Measurements from ENCODE around the gene TMEM255B.
"Not testable (repeated sequence)": the region's sequence is repeated elsewhere in the genome, so short reads cannot be mapped to it uniquely, and the experiment has no call there.

The TMEM255B gene

DNA sequence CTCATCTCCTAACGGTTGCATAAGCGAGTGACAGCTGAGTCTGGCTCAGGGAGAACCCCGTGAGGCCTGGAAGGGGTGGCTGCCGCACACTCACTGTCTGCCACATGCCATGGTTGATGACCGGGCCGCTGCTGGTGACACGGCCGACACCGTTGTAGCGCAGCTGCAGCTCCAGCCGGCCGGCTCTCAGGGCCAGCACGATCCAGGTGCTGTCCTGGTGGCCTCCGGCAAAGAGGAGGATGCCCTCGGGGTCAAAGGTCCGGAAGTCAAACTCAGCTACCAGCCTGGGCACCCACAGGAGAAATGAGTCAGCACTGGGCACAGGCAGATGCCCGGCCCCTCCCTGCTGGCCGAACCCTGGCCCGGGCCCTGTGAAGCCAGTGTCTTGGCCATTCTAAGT, 73.2 kb downstream of the TMEM255B start:
- no peak for ATAC-seq (replicated peaks; ENCODE audit: extremely low read depth, poor library complexity, severe bottlenecking)
- no peak for DNase-seq (ENCODE audit: low spot score in 2 of 2)
- Mint-ChIP-seq H3K27me3 (no peaks in the 10 kb centered on the region), H3K4me1 (peaks cover 2% of the 10 kb centered on the region), H3K36me3 (ENCODE audit: insufficient read depth) (peaks cover 2% of the 10 kb centered on the region), H3K4me3 (no peak overlapping the region), H3K9me3 (no peaks in the 10 kb centered on the region), H3K27ac (ENCODE audit: low read depth) (no peak overlapping the region)

DNA sequence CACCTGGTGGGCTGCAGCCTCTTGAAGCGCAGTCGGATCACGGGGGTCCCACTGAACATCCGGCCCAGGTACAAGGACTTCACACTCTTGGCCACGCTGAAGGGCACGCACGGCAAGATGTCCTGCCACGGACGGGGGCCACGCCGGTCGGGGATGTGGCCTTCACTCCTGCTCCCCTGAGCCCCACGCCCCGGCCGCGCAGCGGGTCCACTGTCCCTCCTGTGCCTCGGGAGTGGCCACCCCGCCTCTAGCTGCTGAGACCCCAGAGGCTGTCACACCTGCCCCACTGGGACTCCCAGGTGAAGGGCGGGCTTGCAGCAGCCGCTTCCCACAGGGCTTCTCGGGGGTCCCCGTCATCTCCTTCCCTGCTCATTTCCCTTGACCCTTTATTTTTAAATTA, 73.6 kb downstream of the TMEM255B start:
- ATAC-seq (replicated peaks; ENCODE audit: extremely low read depth, poor library complexity, severe bottlenecking): no peak
- Mint-ChIP-seq H3K4me3 (no peak overlapping the region), H3K27ac (ENCODE audit: low read depth) (no peak overlapping the region), H3K9me3 (no peaks in the 10 kb centered on the region), H3K36me3 (ENCODE audit: insufficient read depth) (peaks cover 2% of the 10 kb centered on the region), H3K27me3 (no peaks in the 10 kb centered on the region), H3K4me1 (peaks cover 6% of the 10 kb centered on the region)
- no peak for DNase-seq (ENCODE audit: low spot score in 2 of 2)

DNA sequence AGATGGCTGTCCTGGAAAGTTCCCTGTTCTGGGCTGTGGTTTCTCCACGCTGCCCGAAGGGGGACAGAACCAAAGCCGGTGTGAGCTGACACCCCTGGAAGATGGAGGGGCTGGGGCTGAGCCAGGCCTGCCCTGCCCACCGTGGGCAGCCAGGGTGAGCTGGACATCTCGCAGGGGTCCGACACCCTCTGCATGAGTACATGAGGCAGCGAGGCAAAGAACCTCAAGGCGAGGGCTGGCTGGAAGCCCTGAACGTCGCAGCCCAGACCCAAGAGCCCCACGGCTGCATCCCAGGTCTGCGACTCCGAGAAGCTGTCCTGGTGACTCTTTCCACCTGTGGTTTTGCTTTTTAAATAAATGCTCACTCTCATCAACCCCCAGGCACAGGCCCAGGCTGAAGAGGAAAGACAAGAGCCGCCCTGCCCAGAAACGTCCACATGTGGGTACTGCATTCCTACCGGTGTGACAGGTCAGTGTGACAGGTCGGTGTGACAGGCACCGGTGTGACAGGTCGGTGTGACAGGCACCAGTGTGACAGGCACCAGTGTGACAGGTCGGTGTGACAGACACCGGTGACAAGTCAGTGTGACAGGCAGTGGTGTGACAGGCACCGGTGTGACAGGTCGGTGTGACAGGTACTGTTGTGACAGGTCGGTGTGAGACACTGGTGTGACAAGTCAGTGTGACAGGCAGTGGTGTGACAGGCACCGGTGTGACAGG, 74.2 kb downstream of the TMEM255B start:
- H3K4me3 Mint-ChIP-seq: no peak overlapping the region
- H3K36me3 Mint-ChIP-seq (ENCODE audit: insufficient read depth): peaks cover 2% of the 10 kb centered on the region
- no peak overlapping the region for H3K27ac Mint-ChIP-seq (ENCODE audit: low read depth)
- DNase-seq (ENCODE audit: low spot score in 2 of 2) (no peak), ATAC-seq (replicated peaks; ENCODE audit: extremely low read depth, poor library complexity, severe bottlenecking) (no peak)
- no peaks in the 10 kb centered on the region for H3K9me3 Mint-ChIP-seq
- H3K4me1 Mint-ChIP-seq: peaks cover 9% of the 10 kb centered on the region
- no peaks in the 10 kb centered on the region for H3K27me3 Mint-ChIP-seq

DNA sequence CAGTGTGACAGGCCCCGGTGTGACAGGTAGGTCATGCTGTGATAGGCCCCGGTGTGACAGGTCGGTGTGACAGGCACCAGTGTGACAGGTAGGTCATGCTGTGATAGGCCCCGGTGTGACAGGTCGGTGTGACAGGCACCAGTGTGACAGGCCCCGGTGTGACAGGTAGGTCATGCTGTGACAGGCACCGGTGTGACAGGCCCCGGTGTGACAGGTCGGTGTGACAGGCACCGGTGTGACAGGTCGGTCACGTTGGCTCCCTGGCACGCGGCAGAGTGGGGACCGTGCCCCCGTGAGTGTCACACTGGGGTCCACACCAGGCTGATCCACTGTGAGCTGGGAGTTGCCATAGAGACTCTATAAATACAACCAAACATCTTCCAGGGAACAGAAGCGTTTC, 75.0 kb downstream of the TMEM255B start:
- DNase-seq (ENCODE audit: low spot score in 2 of 2); H3K4me3 Mint-ChIP-seq; H3K36me3 Mint-ChIP-seq (ENCODE audit: insufficient read depth); H3K9me3 Mint-ChIP-seq; H3K27me3 Mint-ChIP-seq; H3K4me1 Mint-ChIP-seq; H3K27ac Mint-ChIP-seq (ENCODE audit: low read depth); ATAC-seq (replicated peaks; ENCODE audit: extremely low read depth, poor library complexity, severe bottlenecking): not testable (repeated sequence)

DNA sequence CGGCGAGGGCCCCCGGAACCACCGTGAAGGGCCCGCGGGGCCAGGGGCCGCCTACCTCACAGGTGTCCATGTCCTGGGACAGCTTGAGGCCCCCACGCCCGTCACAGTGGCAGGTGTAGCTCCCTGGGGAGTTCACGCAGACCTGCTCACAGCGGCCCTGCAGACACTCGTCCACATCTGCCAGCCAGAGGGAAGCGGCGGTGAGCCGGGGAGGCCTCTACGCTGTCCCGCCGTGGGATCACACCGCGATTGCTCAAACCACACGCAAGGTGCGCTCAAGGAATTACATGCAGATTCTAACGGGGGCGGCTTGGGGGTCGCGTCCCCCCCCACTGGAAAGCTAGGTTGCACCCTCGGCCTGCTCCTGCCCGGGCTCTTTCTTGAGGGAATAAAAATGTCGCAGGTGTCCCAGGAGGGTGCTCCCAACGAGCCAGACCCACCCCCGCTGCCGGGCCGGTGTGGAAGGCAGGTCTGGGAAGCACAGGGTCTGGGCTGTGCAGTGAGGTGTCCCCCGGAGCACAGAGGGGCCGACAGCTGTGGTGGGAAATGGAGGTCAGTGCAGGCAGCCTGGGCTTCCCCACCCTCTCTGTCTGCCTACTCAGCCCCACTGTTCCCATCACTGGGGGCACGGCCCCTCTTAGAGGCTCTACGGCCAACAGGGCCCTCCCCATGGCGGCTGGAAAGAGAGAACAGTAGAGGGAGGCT, 75.6 kb downstream of the TMEM255B start:
- ATAC-seq (replicated peaks; ENCODE audit: extremely low read depth, poor library complexity, severe bottlenecking) (no peak), DNase-seq (ENCODE audit: low spot score in 2 of 2) (no peak)
- Mint-ChIP-seq H3K27me3 (no peaks in the 10 kb centered on the region), H3K4me3 (no peak overlapping the region), H3K4me1 (peaks cover 9% of the 10 kb centered on the region), H3K36me3 (ENCODE audit: insufficient read depth) (peaks cover 4% of the 10 kb centered on the region), H3K9me3 (no peaks in the 10 kb centered on the region), H3K27ac (ENCODE audit: low read depth) (no peak overlapping the region)

DNA sequence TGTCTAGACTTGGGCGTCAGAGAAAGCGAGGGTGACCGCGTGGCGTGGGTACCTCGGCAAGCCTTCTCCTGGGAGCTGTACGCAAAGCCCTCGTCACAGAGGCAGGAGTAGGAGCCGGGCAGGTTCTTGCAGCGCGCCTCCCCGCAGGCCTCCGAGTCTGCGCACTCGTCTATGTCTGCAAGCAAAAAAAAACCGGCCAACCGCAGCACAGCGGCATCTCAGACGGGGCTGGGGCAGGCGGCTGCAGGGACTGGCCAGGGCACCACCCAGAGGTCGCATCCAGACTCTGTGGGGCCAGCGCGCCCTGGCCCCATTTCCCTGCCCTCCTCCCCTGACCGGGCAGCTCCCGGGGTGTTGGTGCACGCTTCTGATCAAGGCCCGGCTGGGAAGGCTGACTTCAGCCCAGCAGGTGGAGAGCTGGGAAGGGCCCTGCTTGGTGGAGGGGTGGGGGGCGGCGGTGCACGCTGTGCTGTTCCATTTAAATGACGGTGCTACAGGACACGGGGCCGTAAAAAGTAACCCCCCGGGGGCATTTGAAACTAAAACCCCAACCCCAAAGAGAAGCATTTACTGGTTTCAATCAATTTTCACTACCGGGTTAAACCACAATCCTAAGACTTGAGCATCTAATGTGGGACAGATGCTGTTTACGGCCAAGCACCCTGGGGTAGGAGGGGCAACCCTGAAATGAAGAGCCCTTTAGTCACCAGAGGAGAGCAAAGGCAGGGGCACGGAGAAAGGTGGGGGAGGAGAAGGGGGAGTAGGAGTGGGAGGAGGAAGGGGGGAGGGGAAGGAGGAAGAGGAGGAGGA, 76.6 kb downstream of the TMEM255B start:
- Mint-ChIP-seq H3K36me3 (ENCODE audit: insufficient read depth) (peaks cover 4% of the 10 kb centered on the region), H3K9me3 (no peaks in the 10 kb centered on the region), H3K27me3 (no peaks in the 10 kb centered on the region), H3K27ac (ENCODE audit: low read depth) (no peak overlapping the region), H3K4me3 (no peak overlapping the region), H3K4me1 (peaks cover 9% of the 10 kb centered on the region)
- ATAC-seq (replicated peaks; ENCODE audit: extremely low read depth, poor library complexity, severe bottlenecking) (no peak), DNase-seq (ENCODE audit: low spot score in 2 of 2) (no peak)

DNA sequence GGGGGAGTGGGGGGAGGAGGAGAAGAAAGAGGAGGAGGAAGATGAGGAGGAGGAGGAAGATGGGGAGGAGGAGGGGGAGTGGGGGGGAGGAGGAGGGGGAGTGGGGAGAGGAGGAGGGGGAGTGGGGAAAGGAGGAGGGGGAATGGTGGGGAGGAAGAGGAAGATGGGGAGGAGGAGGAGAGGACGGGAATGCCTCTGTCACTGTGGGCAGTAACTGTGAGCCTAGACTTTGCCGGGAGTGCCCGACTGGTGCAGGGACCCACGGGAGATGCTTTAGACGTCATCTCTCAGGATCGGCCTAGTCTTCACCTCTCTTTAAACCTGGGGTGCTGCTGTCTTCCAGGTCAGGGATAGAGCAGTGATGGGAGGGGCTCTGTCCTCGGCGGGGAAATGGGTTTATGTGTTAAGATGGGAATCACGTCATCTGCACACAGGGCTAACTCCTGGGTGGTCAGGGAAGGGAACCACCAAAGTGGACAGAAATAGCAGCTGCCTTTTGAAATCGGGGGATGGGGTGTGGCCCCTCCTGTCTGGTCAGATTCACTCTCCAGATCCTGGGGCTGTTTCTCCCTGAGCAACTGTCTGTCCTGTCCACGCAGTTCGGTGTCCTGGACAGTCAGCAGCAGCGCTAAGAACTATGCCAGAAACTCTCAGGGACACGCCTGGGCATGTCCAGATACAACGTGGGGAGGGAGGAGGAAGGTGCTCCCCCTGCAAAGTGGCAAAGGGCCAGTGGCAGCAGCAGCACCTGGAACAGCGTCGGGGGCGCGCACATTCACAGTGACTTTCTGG, 77.9 kb downstream of the TMEM255B start:
- Mint-ChIP-seq H3K27ac (ENCODE audit: low read depth) (no peak overlapping the region), H3K36me3 (ENCODE audit: insufficient read depth) (peaks cover 4% of the 10 kb centered on the region), H3K4me3 (no peak overlapping the region), H3K9me3 (no peaks in the 10 kb centered on the region), H3K4me1 (peaks cover 20% of the 10 kb centered on the region), H3K27me3 (no peaks in the 10 kb centered on the region)
- ATAC-seq (replicated peaks; ENCODE audit: extremely low read depth, poor library complexity, severe bottlenecking): no peak
- DNase-seq (ENCODE audit: low spot score in 2 of 2): no peak

DNA sequence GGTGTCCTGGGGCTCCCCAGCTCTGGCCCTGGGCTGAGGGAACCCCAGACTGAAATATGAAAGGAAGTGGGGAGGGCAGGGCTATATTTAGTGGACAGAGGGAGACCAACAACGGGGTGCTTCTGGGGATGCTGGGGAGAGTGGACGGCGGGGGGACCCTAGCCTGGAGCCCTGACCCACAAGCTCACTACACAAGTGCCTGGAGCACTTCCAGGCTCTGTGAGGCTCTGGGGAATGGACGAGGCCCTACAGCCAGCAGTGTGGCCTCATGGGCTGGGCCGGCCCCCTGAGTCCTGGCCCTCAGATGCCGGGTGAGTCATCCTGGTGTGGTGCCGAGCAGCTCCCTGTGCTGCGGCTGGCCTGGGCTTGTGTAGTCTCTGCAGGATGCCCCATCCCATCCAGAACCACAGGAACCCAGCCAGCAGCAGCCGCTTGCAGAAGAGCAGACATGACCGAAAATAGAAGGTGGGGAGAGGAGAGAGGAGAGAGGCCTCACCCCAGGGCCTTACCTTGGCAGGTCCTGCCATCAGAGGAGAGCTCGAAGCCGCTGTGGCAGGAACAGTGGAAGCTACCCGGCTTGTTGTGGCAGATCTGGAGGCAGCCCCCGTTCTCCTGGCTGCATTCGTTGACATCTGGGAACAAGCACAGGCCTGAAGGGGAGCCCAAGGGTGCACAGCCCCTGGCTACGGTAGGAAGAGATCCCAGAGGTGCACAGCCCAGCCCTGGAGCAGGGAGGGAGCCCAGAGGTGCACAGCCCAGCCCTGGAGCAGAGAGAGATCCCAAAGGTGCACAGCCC, 78.7 kb downstream of the TMEM255B start:
- DNase-seq (ENCODE audit: low spot score in 2 of 2) (no peak), ATAC-seq (replicated peaks; ENCODE audit: extremely low read depth, poor library complexity, severe bottlenecking) (no peak)
- no peaks in the 10 kb centered on the region for H3K9me3 Mint-ChIP-seq
- H3K27me3 Mint-ChIP-seq: no peaks in the 10 kb centered on the region
- peaks cover 4% of the 10 kb centered on the region for H3K36me3 Mint-ChIP-seq (ENCODE audit: insufficient read depth)
- no peak overlapping the region for H3K27ac Mint-ChIP-seq (ENCODE audit: low read depth)
- H3K4me3 Mint-ChIP-seq: no peak overlapping the region
- peaks cover 23% of the 10 kb centered on the region for H3K4me1 Mint-ChIP-seq

DNA sequence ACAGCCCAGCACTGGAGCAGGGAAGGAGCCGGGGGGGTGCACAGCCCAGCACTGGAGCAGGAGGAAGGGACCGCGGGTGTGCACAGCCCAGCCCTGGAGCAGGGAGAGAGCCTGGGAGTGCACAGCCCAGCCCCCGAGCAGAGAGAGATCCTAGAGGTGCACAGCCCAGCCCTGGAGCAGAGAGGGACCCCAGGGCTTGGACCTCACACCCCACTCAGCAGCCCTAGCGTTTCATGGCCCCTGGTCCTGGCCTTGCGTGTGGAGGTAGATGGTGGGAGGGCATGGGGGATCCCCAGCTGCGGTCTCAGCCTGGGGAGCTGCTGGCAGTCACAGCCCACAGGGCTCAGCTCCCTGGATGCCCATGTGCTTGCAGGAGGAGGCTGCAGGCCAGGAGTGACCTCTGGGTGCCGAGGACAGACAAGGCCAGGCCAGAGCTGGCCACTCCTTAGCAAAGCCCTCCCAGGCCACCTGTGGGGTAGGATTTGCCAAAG, 79.7 kb downstream of the TMEM255B start:
- ATAC-seq (replicated peaks; ENCODE audit: extremely low read depth, poor library complexity, severe bottlenecking) (no peak), DNase-seq (ENCODE audit: low spot score in 2 of 2) (no peak)
- Mint-ChIP-seq H3K9me3 (no peaks in the 10 kb centered on the region), H3K27ac (ENCODE audit: low read depth) (no peak overlapping the region), H3K27me3 (no peaks in the 10 kb centered on the region), H3K4me1 (peaks cover 23% of the 10 kb centered on the region), H3K4me3 (no peak overlapping the region), H3K36me3 (ENCODE audit: insufficient read depth) (peaks cover 4% of the 10 kb centered on the region)

DNA sequence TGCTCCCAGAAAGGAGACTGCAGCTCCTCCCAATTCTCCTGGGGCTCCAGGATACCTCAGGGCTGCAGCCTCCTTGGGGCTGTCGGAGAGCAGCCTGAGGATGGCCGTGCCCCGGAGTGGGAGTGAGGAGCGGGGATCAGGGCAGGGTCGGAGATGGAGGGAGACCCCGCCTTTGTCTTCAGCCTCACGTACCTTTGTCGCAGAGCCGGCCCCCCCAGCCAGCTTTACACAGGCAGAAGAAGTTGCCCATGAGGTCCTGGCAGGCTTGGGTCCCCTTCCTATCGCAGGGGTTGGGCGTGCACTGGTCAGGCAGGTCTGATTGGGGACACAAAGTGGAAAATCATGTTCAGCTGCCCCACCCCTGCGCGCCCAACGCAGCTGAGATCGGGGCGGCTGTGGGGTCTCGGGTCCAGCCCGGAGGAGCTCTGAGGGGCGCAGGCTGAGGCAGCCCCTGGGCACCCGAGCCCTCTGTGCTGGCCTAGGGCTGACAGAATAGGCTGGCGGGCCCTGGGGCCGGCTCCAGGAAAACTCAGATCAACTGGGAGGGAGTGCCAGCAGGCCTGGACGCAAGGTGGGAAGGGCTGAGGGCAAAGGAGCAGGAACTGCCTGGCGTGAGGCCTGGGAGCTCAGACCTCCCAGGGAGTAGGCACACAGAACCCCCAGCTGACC, 80.6 kb downstream of the TMEM255B start:
- peaks cover 4% of the 10 kb centered on the region for H3K36me3 Mint-ChIP-seq (ENCODE audit: insufficient read depth)
- H3K27me3 Mint-ChIP-seq: no peaks in the 10 kb centered on the region
- no peak overlapping the region for H3K4me3 Mint-ChIP-seq
- DNase-seq (ENCODE audit: low spot score in 2 of 2) (no peak), ATAC-seq (replicated peaks; ENCODE audit: extremely low read depth, poor library complexity, severe bottlenecking) (no peak)
- no peaks in the 10 kb centered on the region for H3K9me3 Mint-ChIP-seq
- H3K27ac Mint-ChIP-seq (ENCODE audit: low read depth): no peak overlapping the region
- peaks cover 30% of the 10 kb centered on the region for H3K4me1 Mint-ChIP-seq

DNA sequence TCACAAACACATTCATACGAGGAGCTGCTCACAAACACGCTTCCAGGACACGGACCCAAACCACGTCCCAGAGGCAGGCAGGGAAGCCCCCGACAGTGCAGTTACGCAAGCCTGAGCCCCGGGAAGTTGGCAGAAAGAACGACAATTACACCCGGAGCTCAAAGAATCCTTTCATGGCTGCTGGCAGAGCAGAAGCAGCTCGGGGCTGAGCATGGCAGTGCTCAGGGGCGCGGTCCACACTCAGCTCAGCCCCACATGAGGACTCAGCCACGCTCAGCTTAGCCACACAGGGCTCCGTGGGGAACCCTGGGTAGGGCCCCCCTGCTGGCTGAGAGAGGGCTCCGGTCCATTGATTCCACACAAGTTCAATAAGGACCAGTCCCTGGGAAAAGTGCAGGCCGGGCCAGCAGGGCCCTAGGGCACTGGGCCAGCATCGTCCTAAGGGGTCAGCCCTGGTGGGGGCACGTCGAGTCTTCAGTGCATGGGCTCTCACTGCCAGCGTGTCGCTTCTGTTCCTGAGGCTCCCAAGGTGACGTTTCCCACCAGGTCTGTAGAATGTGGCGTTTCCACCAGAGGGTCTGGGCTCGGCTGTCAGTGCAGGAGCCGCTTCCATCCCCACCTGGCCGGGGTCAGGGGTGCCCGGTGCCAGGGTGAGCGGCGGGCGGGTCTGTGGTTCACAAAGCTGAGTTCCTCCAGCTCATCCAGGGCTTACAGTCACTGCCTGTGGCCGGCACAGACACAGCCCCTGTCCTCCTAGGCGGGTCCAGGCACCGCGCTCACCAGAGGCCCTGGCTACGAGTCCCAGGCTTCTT, 81.7 kb downstream of the TMEM255B start:
- Mint-ChIP-seq H3K27me3 (no peaks in the 10 kb centered on the region), H3K4me3 (no peak overlapping the region), H3K36me3 (ENCODE audit: insufficient read depth) (peaks cover 2% of the 10 kb centered on the region), H3K27ac (ENCODE audit: low read depth) (peak overlapping the region; percentile 16), H3K9me3 (no peaks in the 10 kb centered on the region), H3K4me1 (peaks cover 37% of the 10 kb centered on the region)
- no peak for ATAC-seq (replicated peaks; ENCODE audit: extremely low read depth, poor library complexity, severe bottlenecking)
- DNase-seq (ENCODE audit: low spot score in 2 of 2): no peak
